Panc1 (cell line): ENCODE data around the gene MPPED1. TPM values are rescaled to one million over a fixed set of nuclear protein-coding genes. Genes with fewer than 3 reads are reported as not detected.

ENCODE experiments used
- ATAC-seq: fragments of 200-7000 bp; cut with Tn5 transposase; 2 replicates; pipeline ENCODE4 v1.9.1; 2020; ENCODE audit warnings: mild to moderate bottlenecking, moderate library complexity
- BruUV-seq: library from RNA; stranded (reverse); fragments of 400-500 nt; replicated peaks from 2 replicates; lab custom pipeline; 2021; lab: Mats Ljungman, UMichigan
- CTCF ChIA-PET: fragments of 300-600 bp; sonication (Branson Sonifier 250); formaldehyde crosslinking; loops from one replicate; lab custom pipeline; 2022; ENCODE audit warnings: antibody characterized with exemption; lab: Charles Lee
- POLR2A ChIA-PET: fragments of 300-600 bp; sonication (Branson Sonifier 250); formaldehyde crosslinking; loops from one replicate; lab custom pipeline; 2022; ENCODE audit warnings: antibody characterized with exemption; lab: Charles Lee
- DNase-seq: peaks from one replicate; pipeline ENCODE4 v3.0.0-alpha.2; 2010; ENCODE audit warnings: low read depth, low spot score
- H3K27ac ChIP-seq: 2 replicates; pipeline ENCODE4 v1.5.1; 2011; ENCODE audit warnings: mild to moderate bottlenecking, low read length, inconsistent platforms
- H3K27me3 ChIP-seq: fragments of 200-500 bp; sonication (Bioruptor generic); 2 replicates; pipeline ENCODE4 v1.6.0; 2014; ENCODE audit warnings: low read length, inconsistent platforms; ENCODE audit not compliant: control insufficient read depth, insufficient read depth
- H3K36me3 ChIP-seq: fragments of 200-500 bp; sonication (Bioruptor generic); 2 replicates; pipeline ENCODE4 v1.5.1; 2014; ENCODE audit warnings: inconsistent platforms, mild to moderate bottlenecking, low read length, moderate library complexity; ENCODE audit not compliant: control insufficient read depth, insufficient read depth
- H3K4me1 ChIP-seq: 2 replicates; pipeline ENCODE4 v1.5.1; 2011; ENCODE audit warnings: inconsistent platforms, mild to moderate bottlenecking, low read length, moderate library complexity; ENCODE audit not compliant: control insufficient read depth, insufficient read depth
- H3K4me3 ChIP-seq, 2 experiments: 2 replicates each; pipeline ENCODE4 v1.5.1; 2011 to 2012; ENCODE audit warnings: low read depth in 2 of 2, low read length in 2 of 2, mild to moderate bottlenecking in 2 of 2, inconsistent platforms in 1 of 2, moderate library complexity in 1 of 2
- H3K9me3 ChIP-seq: fragments of 200-500 bp; sonication (Bioruptor generic); 2 replicates; pipeline ENCODE4 v1.5.1; 2014; ENCODE audit warnings: low read depth, mild to moderate bottlenecking, inconsistent platforms, low read length, moderate library complexity; ENCODE audit not compliant: control insufficient read depth, insufficient read depth
- CTCF ChIP-seq: fragments of 450-650 bp; IDR thresholded peaks from 2 replicates; pipeline ENCODE4 v1.5.1; 2017; ENCODE audit warnings: mild to moderate bottlenecking
- POLR2AphosphoS5 ChIP-seq: IDR thresholded peaks from 2 replicates; pipeline ENCODE4 v1.6.1; 2012; ENCODE audit warnings: mild to moderate bottlenecking, low read depth, low read length, moderate library complexity
- REST ChIP-seq, 2 experiments: IDR thresholded peaks; 2 replicates each; pipeline ENCODE4 v1.6.1; 2011 to 2012; ENCODE audit warnings: low read depth in 2 of 2, control low read depth in 1 of 2, low read length in 1 of 2, mild to moderate bottlenecking in 1 of 2, moderate library complexity in 1 of 2; ENCODE audit not compliant: insufficient read depth in 1 of 2
- SIN3A ChIP-seq: IDR thresholded peaks from 2 replicates; pipeline ENCODE4 v1.6.1; 2012; ENCODE audit warnings: low read depth, mild to moderate bottlenecking, low read length, moderate library complexity, borderline replicate concordance; ENCODE audit not compliant: insufficient read depth
- TCF7L2 ChIP-seq: IDR thresholded peaks from 2 replicates; pipeline ENCODE4 v1.6.1; 2011; ENCODE audit warnings: mild to moderate bottlenecking, low read depth, low read length, inconsistent platforms
- in situ Hi-C: cut with HindIII; loops from 2 replicates; pipeline ENCODE4 v1.10.0; 2016; ENCODE audit warnings: low sequenced_read_pairs, low pct_unique_long_range_greater_than_20kb
- intact Hi-C: fragments of 100-400 bp; cut with micrococcal nuclease; formaldehyde crosslinking; loops from one replicate; pipeline ENCODE4 v1.10.0; 2022; ENCODE audit not compliant: unreplicated experiment
- total RNA-seq: library from RNA; stranded (reverse); gene quantifications from one replicate; pipeline ENCODE4 v1.2.1, GENCODE V29; 2021; ENCODE audit not compliant: unreplicated experiment

Gene MPPED1
- total RNA-seq, 1 experiment from 2014 or later: not detected

GRCh38 chr22:43514476-43515157 is 102.8 kb downstream of the MPPED1 start:
- POLR2A ChIA-PET: no interaction called here
- Histone ChIP-seq H3K4me3 (no peak overlapping the region), H3K27ac (no peak overlapping the region), H3K9me3 (no peaks in the 10 kb centered on the region), H3K27me3 (no peaks in the 10 kb centered on the region), H3K36me3 (no peaks in the 10 kb centered on the region), H3K4me1 (no peaks in the 10 kb centered on the region)
- CTCF ChIA-PET: interaction anchor here (0.6 kb wide), 1 partner anchor 431 kb away, joined by 7 read pairs; no protein-coding TSS in a partner anchor
- intact Hi-C loops: no loop called here
- TF ChIP-seq CTCF: no peak
- TF ChIP-seq TCF7L2: no peak
- TF ChIP-seq SIN3A: no peak
- no peak for TF ChIP-seq REST (IDR thresholded peaks at IDR 0.05; ENCODE audit: insufficient read depth in 1 of 2, low read depth in 2 of 2, low read length in 1 of 2)
- no peak for TF ChIP-seq POLR2AphosphoS5
- DNase-seq (no peak), ATAC-seq (no peak)
- in situ Hi-C loops: no loop called here
- BruUV-seq: no TSS peak

- DNase-seq: no peak
- in situ Hi-C loops: no loop called here
- H3K9me3 ChIP-seq: no peaks in the 10 kb centered on the region
- no peak overlapping the region for H3K4me3 ChIP-seq
- TF ChIP-seq TCF7L2 (no peak), SIN3A (no peak), POLR2AphosphoS5 (no peak), REST (IDR thresholded peaks at IDR 0.05; ENCODE audit: insufficient read depth in 1 of 2, low read depth in 2 of 2, low read length in 1 of 2) (no peak), CTCF (no peak)
- intact Hi-C loops: no loop called here
- no peak overlapping the region for H3K27ac ChIP-seq
- H3K36me3 ChIP-seq: no peaks in the 10 kb centered on the region
- ATAC-seq: no peak
- BruUV-seq: no TSS peak
- no peaks in the 10 kb centered on the region for H3K27me3 ChIP-seq
- H3K4me1 ChIP-seq: no peaks in the 10 kb centered on the region
- POLR2A ChIA-PET: no interaction called here
- CTCF ChIA-PET: no interaction called here
These were observed 103.6 kb downstream of the MPPED1 start for GRCh38 chr22:43515411-43515810.
